Parathyroid adenoma (tissue), 2 donors: ENCODE data around the gene AGAP3.

Source experiments
- H2AFZ ChIP-seq: fragments of 300-600 bp; sonication (generic); one replicate; pipeline ENCODE4 v1.7.0; 2017; ENCODE audit warnings: antibody characterized with exemption, mild to moderate bottlenecking
- H3K27ac ChIP-seq: fragments of 300-600 bp; sonication (generic); one replicate; pipeline ENCODE4 v1.7.0; 2017
- H3K27me3 ChIP-seq: fragments of 300-600 bp; sonication (generic); one replicate; pipeline ENCODE4 v1.7.0; 2017; ENCODE audit warnings: low read length; ENCODE audit not compliant: control insufficient read depth, insufficient read depth
- H3K36me3 ChIP-seq: fragments of 300-600 bp; sonication (generic); one replicate; pipeline ENCODE4 v1.7.0; 2017; ENCODE audit warnings: low read length; ENCODE audit not compliant: control insufficient read depth, insufficient read depth
- H3K4me1 ChIP-seq: fragments of 300-600 bp; sonication (generic); one replicate; pipeline ENCODE4 v1.7.0; 2017; ENCODE audit warnings: control low read depth
- H3K4me2 ChIP-seq: fragments of 300-600 bp; sonication (generic); one replicate; pipeline ENCODE4 v1.7.0; 2017; ENCODE audit warnings: low read length
- H3K4me3 ChIP-seq: fragments of 300-600 bp; sonication (generic); one replicate; pipeline ENCODE4 v1.7.0; 2017; ENCODE audit warnings: low read depth, low read length
- H3K79me2 ChIP-seq: fragments of 300-600 bp; sonication (generic); one replicate; pipeline ENCODE4 v1.7.0; 2017; ENCODE audit warnings: control low read depth
- H3K9ac ChIP-seq: fragments of 300-600 bp; sonication (generic); one replicate; pipeline ENCODE4 v1.7.0; 2017; ENCODE audit warnings: mild to moderate bottlenecking
- H3K9me3 ChIP-seq: fragments of 300-600 bp; sonication (generic); one replicate; pipeline ENCODE4 v1.7.0; 2017; ENCODE audit warnings: low read length; ENCODE audit not compliant: control insufficient read depth
- TF ChIP-seq, protein P1 (sequence below): fragments of 300-600 bp; sonication (generic); IDR thresholded peaks from one replicate; pipeline ENCODE4 v1.7.0; 2017; ENCODE audit warnings: antibody characterized with exemption, mild to moderate bottlenecking
- donor health status: primary hyperparathyroidism.

AGAP3 gene

DNA sequence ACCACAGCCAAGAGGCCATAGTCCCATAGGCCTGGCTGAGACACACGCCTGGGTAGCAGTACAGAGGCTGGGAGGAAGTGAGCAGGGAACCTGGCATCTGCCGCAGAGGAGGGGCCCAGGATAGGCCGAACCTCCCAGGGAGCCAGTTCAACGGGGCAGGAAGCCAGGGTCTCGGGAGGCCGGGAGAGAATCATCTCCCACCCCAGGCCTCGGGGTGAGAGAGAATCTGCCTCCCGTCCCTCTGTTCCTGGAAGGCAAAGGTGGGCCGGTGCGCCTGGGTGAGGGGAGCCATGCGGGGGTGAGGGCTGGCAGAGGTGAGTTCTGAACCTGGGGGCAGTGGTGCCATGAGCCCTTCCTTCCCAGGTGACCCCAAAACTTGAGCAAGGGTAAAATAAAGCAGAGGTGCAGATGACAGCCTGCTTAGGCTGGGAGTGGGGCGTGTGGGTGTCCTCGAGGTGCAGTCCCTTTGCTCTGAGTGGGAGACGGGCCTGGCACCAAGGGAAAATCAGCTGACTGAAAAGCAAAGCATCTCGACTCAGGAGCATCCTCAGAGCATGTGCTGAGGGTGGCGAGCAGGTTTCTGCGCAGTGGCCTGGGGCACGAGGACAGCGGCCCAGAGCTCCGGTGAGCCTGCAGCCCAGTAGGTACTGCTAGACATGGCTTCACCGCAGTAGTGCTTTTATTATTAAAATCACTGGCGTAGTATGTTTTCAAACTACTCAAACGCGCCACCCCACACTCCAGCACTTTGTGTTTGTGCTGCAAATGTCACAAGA is 15.5 kb downstream of the AGAP3 start:
- no peaks in the 10 kb centered on the region for H3K4me1 ChIP-seq
- peaks cover 68% of the 10 kb centered on the region for H3K79me2 ChIP-seq
- no peaks in the 10 kb centered on the region for H3K27me3 ChIP-seq
- no peak overlapping the region for H3K27ac ChIP-seq
- H3K4me2 ChIP-seq: no peak overlapping the region
- no peaks in the 10 kb centered on the region for H3K36me3 ChIP-seq
- H3K4me3 ChIP-seq: no peak overlapping the region
- H2AFZ ChIP-seq: no peak overlapping the region
- no peaks in the 10 kb centered on the region for H3K9me3 ChIP-seq
- H3K9ac ChIP-seq: no peak overlapping the region
- TF ChIP-seq, protein P1, sequence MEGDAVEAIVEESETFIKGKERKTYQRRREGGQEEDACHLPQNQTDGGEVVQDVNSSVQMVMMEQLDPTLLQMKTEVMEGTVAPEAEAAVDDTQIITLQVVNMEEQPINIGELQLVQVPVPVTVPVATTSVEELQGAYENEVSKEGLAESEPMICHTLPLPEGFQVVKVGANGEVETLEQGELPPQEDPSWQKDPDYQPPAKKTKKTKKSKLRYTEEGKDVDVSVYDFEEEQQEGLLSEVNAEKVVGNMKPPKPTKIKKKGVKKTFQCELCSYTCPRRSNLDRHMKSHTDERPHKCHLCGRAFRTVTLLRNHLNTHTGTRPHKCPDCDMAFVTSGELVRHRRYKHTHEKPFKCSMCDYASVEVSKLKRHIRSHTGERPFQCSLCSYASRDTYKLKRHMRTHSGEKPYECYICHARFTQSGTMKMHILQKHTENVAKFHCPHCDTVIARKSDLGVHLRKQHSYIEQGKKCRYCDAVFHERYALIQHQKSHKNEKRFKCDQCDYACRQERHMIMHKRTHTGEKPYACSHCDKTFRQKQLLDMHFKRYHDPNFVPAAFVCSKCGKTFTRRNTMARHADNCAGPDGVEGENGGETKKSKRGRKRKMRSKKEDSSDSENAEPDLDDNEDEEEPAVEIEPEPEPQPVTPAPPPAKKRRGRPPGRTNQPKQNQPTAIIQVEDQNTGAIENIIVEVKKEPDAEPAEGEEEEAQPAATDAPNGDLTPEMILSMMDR: no peak

DNA sequence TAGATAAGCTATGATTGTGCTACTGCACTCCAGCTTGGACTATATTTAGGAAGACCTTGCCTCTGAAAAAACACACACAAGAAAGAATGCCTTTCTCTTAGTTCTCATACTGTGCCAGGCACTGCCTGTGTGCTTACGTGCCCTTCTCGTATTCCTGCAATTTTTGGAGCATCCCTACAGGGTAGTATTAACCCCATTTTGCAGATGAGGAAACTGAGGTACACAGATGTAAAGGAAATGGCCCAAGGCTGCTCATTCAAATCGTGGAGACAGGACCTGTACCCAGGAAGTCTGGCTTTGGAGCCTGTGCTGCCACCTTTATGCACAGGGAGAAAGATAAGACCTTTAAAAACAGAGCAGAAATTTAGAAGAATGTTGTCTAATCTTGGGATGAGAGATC is 16.7 kb downstream of the AGAP3 start:
- Histone ChIP-seq H3K27me3 (no peaks in the 10 kb centered on the region), H3K36me3 (no peaks in the 10 kb centered on the region), H2AFZ (no peak overlapping the region), H3K9me3 (no peaks in the 10 kb centered on the region), H3K4me3 (no peak overlapping the region), H3K4me2 (no peak overlapping the region), H3K9ac (no peak overlapping the region), H3K27ac (no peak overlapping the region), H3K79me2 (peaks cover 62% of the 10 kb centered on the region), H3K4me1 (no peaks in the 10 kb centered on the region)
- TF ChIP-seq, protein P1: no peak

DNA sequence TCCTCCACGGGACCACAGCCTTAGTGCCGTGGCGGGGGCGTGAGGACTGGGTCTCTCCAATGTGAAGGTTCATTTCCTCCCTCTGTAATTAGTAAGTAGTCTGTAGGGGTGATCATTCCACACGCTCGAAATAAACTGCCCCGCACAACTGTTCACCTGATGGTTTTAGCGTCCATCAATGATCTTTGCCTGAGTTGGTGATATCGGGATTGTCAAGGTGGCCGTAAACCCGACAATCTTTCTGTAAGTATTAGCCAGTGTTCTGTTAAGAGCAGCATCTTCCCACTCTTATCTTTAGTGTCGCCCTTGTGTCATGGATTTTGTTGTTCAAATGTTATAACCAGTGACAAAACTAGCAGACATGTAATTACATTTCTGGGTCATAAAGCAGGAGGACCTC is 17.7 kb downstream of the AGAP3 start:
- Histone ChIP-seq H3K4me1 (no peaks in the 10 kb centered on the region), H3K4me3 (no peak overlapping the region), H3K79me2 (peaks cover 57% of the 10 kb centered on the region), H3K4me2 (no peak overlapping the region), H2AFZ (no peak overlapping the region), H3K36me3 (no peaks in the 10 kb centered on the region), H3K27me3 (no peaks in the 10 kb centered on the region), H3K9ac (no peak overlapping the region), H3K9me3 (no peaks in the 10 kb centered on the region), H3K27ac (no peak overlapping the region)
- TF ChIP-seq, protein P1: no peak

DNA sequence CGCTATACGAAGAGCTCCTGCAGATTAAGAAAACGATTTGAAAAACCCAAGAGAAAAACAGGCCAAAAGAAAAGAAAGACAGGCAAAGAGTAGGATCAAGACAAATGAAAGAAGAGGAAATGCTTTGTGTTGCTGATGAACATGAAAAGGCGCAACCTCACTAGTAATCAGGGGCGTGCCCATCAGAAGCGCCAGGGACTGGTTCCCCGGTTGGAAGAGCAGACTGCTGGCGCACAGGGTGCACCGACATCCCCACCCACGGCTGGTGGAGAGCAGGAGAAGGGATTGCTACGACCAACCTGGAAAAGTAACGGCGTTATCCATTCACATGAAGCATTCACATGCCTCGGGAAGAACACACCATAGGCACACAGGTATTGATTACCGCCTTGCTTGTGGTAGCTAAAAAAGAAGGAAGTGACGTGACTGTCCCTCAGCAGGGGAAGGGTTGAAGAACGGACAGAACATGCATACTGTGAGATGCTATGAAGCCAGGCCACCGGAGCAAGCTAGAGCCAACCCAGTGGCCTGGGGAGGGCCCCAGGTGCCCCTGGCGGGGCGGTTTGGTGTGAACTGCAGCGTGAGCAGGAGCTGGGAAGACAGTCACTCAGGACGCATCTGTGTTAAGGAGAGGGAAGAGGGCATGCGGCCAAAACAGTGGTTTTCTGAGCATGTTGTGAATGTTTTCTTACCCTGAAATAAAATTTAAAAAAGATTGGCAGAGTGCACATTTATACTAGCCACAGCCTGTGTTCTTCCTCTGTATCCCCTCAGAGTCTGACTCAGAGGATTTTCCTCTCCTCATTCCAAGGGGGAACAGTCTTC is 18.3 kb downstream of the AGAP3 start:
- Histone ChIP-seq H3K9me3 (no peaks in the 10 kb centered on the region), H3K4me1 (no peaks in the 10 kb centered on the region), H2AFZ (no peak overlapping the region), H3K9ac (no peak overlapping the region), H3K27me3 (no peaks in the 10 kb centered on the region), H3K27ac (no peak overlapping the region), H3K4me3 (no peak overlapping the region), H3K36me3 (no peaks in the 10 kb centered on the region), H3K79me2 (peaks cover 52% of the 10 kb centered on the region), H3K4me2 (no peak overlapping the region)
- TF ChIP-seq, protein P1: no peak
